ENCODE measurements around the gene ZNHIT1. TPM values are rescaled to one million over a fixed set of nuclear protein-coding genes. Genes with fewer than 3 reads are reported as not detected.

The ZNHIT1 gene
- total and polyA plus RNA-seq, 2 of the 8 experiments (the other 6 are each of a cell fraction or from before 2014, with no cell fraction given), result 38.2 to 61.7 TPM

DNA sequence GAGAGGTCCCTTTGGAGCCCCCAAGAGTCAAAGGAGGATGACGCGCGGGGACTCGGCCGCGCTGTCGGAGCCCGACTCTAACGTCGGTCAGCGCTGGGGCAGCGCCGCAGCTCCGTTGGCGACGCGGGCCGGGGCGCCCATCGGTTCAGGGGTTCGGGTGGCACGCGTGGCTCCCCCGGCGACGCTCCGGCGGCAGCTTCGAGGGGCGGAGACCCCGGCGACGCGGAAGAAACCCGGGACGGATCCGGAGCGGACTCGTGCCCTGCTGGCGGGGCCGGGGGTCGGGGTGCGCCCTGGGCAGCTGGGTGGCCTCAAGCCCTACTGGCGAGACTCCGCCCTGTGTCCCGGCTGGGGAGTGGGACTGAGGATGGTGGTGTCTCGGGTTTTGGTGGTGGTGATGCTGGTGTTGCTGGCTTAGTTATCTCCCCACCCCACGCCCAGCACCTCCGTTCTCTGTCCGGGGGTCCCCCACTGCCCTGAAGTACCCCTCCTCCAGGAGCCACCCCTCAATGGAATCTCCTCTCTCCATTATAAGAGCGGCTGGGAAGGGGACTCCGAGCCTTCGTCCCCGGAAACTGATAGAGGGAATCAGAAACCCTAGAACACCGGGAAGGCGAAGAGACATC is 37.7 kb upstream of the ZNHIT1 start, which contains the start of gene NAT16 (continued):
- no peak for TF ChIP-seq CHD7 (IDR thresholded peaks at IDR 0.05; ENCODE audit: insufficient replicate concordance, low read length)
